K562 (cell line): ENCODE data around the gene ESRRB.

ENCODE experiments used
- BACH1 ChIP-seq: fragments of 200-800 bp; sonication (Bioruptor generic); IDR thresholded peaks from 2 replicates; pipeline ENCODE4 v1.6.1; 2016; ENCODE audit warnings: missing genetic modification characterization, missing compliant biosample characterization
- CTCF ChIP-seq, 3 experiments: IDR thresholded peaks in 2 of 3; conservative IDR thresholded peaks in 1 of 3; 2 replicates each; pipeline ENCODE4 v1.5.1; 2011 to 2012; ENCODE audit warnings: low read length in 3 of 3, mild to moderate bottlenecking in 3 of 3, control low read depth in 2 of 3, improper control_type of control experiment in 1 of 3, inconsistent platforms in 1 of 3, low read depth in 1 of 3, mixed read lengths in 1 of 3, moderate library complexity in 1 of 3; ENCODE audit not compliant: insufficient read depth in 2 of 3
- GTF2F1 ChIP-seq: IDR thresholded peaks from 2 replicates; pipeline ENCODE4 v1.6.1; 2011; ENCODE audit warnings: low read depth, low read length, improper control_type of control experiment
- HMGXB4 ChIP-seq: sonication (generic); formaldehyde crosslinking; IDR thresholded peaks from 2 replicates; pipeline ENCODE4 v1.8.1; 2023; ENCODE audit warnings: mild to moderate bottlenecking, missing genetic modification reagents
- NR3C1 ChIP-seq: sonication (generic); formaldehyde crosslinking; IDR thresholded peaks from 2 replicates; pipeline ENCODE4 v1.8.1; 2022; ENCODE audit warnings: missing genetic modification reagents
- POLR2AphosphoS5 ChIP-seq: IDR thresholded peaks from 2 replicates; pipeline ENCODE4 v1.6.1; 2011; ENCODE audit warnings: mild to moderate bottlenecking, low read depth, low read length, moderate library complexity; ENCODE audit not compliant: control insufficient read depth, insufficient read depth
- REST ChIP-seq, 2 experiments: fragments of 450-650 bp; formaldehyde crosslinking in 1 of 2; IDR thresholded peaks; 2 replicates each; pipeline versions ENCODE4 v1.4.0 to v1.6.1; 2014 to 2020; ENCODE audit warnings: mild to moderate bottlenecking in 2 of 2, borderline replicate concordance in 1 of 2, low read depth in 1 of 2
- SIN3B ChIP-seq: fragments of 450-650 bp; IDR thresholded peaks from 2 replicates; pipeline ENCODE4 v1.6.1; 2017; ENCODE audit warnings: low read depth, mild to moderate bottlenecking, moderate library complexity
- TBL1XR1 ChIP-seq, 2 experiments: IDR thresholded peaks; 2 replicates each; pipeline ENCODE4 v1.6.1; 2012; ENCODE audit warnings: improper control_type of control experiment in 2 of 2, low read length in 2 of 2, mild to moderate bottlenecking in 1 of 2
- TRIM24 ChIP-seq, 2 experiments: fragments of 450-650 bp; IDR thresholded peaks; 2 replicates each; pipeline ENCODE4 v1.6.1; 2016
- ZBTB7A ChIP-seq: IDR thresholded peaks from 2 replicates; pipeline ENCODE4 v1.6.1; 2011; ENCODE audit warnings: low read depth, mild to moderate bottlenecking, low read length, moderate library complexity, borderline replicate concordance; ENCODE audit not compliant: control insufficient read depth
- ZKSCAN1 ChIP-seq: fragments of 150-350 bp; IDR thresholded peaks from 2 replicates; pipeline ENCODE4 v1.6.1; 2016; ENCODE audit warnings: low read depth, low read length
- ZNF140 ChIP-seq: fragments of 250-450 bp; sonication (Bioruptor Pico); IDR thresholded peaks from 2 replicates; pipeline ENCODE4 v1.8.0; 2021; ENCODE audit warnings: moderate library complexity, mild to moderate bottlenecking, inconsistent platforms
- ZNF274 ChIP-seq: IDR thresholded peaks from 2 replicates; pipeline ENCODE4 v1.6.1; 2011; ENCODE audit warnings: low read depth, mild to moderate bottlenecking, low read length, moderate library complexity, borderline replicate concordance

GRCh38 chr14:76446921-76447320, 71.0 kb downstream of the ESRRB start:
- TF ChIP-seq ZNF274 (no peak), REST (IDR thresholded peaks at IDR 0.05; ENCODE audit: borderline replicate concordance) (no peak), REST (CRISPR knock-in tag; IDR thresholded peaks at IDR 0.05; ENCODE audit: low read depth) (no peak), GTF2F1 (no peak), CTCF (IDR thresholded peaks at IDR 0.05 in 2 of 3, conservative IDR thresholded peaks at IDR 0.05 in 1 of 3; ENCODE audit: insufficient read depth in 2 of 3, low read depth in 1 of 3, low read length in 3 of 3) (no peak), TBL1XR1 (IDR thresholded peaks at IDR 0.05; ENCODE audit: low read length in 2 of 2) (no peak), BACH1 (tag) (no peak), POLR2AphosphoS5 (no peak), HMGXB4 (CRISPR knock-in tag) (no peak), ZBTB7A (no peak), ZNF140 (CRISPR knock-in tag) (no peak), NR3C1 (no peak), ZKSCAN1 (no peak), TRIM24 (IDR thresholded peaks at IDR 0.05) (no peak), SIN3B (no peak)
